GM19467 (cell line): ENCODE measurements around the gene CMTM8.

Source experiments
- ATAC-seq: cut with Tn5 transposase; IDR thresholded peaks from one replicate; pipeline ENCODE4 v1.9.1; 2021; ENCODE audit warnings: mild to moderate bottlenecking, moderate library complexity; ENCODE audit not compliant: unreplicated experiment

CMTM8 gene

DNA sequence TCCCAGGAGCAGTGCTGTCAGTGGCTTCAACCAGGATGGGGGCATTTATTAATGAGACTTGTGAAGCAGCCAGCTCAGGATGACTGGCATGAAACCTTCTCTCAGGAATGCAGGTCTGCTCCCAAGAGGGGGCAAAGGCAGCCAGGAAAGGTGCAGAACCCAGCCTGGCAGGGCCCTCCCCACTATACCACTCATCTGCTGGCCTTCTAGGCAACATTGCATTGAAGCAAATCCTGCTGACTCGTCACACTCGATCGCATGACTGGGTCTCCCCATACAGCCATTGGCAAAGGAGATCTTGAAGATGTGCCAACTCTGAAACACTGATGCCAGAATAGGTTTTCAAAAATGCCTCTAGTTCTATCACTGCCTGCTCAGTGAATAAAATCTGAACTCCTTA lies 87.4 kb downstream of the CMTM8 start:
- no peak for ATAC-seq

DNA sequence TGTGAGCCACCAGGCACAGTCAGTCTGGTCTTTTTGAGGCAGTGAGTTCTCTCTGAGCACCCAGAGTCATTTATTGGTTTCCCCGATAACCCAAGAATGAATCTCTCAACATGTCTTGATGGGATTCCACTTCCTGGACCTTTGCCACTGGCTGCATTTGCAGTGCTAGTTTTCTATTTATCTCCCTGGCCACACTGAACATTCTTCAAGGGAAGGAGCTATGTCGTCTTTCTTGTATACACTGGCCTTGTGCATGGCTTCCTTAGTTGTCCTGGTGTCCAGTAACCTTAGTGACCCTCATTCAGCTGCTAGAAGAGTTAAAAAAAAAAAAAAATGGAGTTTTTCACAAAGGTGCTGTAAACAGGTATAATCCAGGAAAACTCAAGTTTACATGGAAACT lies 88.3 kb downstream of the CMTM8 start:
- ATAC-seq, result no peak

GRCh38 chr3:32334675-32335074 lies 96.2 kb downstream of the CMTM8 start:
- no peak for ATAC-seq

DNA sequence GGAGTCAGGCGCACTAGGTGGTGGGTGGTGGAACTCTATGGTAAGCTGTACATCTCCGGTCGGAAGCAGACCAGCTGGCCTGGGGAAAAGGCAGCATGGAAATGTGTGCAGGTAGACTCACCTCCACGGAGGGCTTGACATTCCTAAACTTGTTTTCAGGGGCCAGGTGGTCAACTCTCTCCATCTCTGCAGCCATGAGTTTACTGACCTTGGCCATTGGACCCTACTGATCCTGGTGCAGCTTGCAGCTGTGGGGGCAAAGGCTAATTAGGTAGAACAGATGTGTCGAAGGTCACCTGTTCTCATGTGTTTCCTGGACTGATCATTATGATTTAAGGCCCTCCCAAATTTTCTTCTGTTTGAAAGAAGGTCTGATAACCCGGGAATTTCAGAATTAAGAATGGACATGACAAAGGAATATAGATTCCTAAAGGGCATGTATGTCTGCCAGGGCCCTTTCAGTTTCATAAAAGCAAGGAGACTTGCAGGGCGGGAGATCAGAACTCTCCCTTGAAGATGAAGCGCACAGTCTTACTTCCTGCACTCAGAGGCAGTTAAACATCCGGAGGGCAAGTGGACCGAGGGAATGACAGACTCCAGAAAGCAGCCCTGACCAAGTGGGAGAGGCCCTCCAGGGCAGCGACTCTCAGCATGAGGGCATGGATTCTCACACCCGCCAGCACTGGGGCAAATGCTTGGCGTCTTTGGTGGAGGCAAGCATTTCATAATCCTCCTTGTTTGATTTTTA lies 97.1 kb downstream of the CMTM8 start:
- ATAC-seq, result no peak

GRCh38 chr3:32336113-32336498 lies 97.6 kb downstream of the CMTM8 start:
- ATAC-seq, result no peak

GRCh38 chr3:32337505-32337904 lies 99.0 kb downstream of the CMTM8 start:
- ATAC-seq, result no peak

DNA sequence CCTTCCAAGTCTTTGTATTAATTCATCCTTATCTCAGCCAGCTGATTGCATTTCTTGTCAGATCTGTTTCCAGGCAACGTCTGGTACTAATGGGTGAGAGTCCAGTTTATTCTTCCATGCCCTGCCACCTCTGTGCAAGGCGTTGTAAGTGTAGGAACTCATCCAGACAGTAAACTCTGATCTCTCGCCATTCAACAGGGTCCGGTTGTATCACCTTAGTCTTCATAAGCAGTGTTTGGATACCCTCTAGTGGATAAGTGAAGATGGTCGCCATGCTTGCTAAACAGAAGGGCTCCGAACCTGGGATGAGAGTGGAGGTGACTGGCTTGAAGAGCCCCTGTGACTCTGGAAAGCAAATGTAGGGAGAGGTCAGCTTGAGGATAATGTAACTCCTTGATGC lies 101.6 kb downstream of the CMTM8 start:
- ATAC-seq, result peak; percentile 46

- no peak for ATAC-seq
These were observed 102.3 kb downstream of the CMTM8 start for GRCh38 chr3:32340611-32341365.

DNA sequence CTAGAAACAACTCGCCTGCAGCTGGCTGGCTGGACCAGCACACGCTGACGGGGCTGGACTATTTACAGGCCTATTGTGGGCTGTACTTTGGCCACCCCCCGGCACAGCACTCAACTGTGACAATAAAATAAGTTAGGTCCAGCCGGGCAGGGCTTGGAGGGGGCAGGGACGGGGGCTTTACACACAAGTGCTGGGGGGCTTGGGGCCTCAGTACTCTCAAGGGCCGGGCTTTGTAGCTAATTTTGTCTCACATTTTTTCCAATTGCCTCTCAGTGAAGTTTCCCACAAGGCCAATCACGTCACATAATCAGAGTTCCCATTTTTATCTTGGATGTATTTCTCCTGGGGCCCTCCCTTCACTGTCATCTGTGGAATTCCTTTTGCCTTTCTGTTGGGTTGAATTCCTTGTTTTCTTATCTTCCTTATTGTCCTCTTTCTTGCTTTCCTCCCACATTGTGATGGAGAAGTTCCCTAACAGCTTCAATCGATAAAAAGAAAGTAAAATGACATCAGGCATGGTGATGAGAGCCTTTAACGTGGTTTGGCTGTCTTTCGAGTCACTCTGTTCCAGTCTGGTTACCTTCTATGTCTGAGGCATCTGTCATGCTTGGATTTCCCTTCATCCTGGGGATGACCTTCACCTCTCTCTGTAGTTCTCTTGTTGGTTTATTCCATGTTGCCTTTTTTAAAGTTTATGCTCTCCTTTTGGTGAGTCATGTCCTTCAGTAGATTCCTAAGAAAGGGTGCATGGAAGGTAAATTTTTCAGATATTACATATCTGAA lies 109.1 kb downstream of the CMTM8 start:
- no peak for ATAC-seq

DNA sequence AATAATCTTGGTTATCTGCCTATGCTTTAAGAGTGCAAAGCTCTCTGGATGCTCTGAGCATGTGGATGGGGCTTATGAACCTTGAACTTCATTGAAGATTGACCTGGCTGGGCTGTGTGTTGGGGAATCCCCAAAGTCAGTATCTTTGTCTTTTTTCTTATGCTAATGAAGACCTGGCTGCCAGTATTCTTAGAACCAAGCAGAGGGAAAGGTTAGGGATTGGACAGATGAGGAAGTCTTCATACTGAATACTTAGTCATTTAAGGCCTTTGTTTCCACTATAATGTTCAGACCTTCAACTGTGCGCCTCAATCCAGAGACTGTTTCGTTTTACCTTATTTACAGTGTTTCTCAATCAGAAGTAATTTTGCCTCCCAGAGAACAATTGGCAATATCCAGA lies 110.7 kb downstream of the CMTM8 start:
- ATAC-seq, result no peak

DNA sequence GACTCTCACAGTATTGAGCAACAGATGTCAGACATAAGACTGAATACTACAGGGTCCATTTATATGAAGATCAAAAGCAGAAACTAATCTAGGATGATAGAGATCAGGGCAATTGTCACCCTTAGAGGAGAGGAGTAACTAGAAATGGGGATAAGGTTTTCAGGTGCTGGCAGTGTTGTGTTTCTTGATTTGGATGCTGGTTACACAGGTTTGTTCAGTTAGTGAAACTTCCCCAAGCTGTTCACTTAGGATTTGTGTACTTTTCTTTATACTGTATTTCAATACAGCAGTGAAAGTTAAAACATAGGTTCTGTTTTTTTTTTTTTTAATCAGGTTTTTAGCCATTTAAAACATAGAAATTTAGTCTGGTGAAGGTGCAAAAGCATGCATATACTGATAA lies 114.1 kb downstream of the CMTM8 start:
- no peak for ATAC-seq

GRCh38 chr3:32353351-32353750 lies 114.9 kb downstream of the CMTM8 start:
- ATAC-seq, result no peak

DNA sequence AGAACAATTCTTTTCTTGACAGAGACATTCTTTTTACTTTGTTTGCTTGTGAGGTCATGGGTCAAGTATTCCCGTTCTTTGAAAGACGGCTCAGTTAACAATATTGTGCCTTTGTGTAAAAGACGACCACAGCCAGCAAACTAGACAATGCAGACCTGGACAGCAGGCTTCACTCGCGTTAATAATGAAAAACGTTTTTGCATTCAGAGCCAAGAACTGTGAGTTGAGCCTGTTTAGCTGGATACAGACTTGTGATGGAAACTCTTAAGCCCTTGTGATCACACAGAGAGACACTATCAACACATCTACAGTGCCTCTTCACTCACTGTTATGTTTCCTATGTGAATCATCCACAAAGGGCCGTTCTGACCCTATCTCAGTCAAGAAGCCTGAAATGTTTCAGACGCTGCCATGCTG lies 115.9 kb downstream of the CMTM8 start:
- ATAC-seq, result no peak

DNA sequence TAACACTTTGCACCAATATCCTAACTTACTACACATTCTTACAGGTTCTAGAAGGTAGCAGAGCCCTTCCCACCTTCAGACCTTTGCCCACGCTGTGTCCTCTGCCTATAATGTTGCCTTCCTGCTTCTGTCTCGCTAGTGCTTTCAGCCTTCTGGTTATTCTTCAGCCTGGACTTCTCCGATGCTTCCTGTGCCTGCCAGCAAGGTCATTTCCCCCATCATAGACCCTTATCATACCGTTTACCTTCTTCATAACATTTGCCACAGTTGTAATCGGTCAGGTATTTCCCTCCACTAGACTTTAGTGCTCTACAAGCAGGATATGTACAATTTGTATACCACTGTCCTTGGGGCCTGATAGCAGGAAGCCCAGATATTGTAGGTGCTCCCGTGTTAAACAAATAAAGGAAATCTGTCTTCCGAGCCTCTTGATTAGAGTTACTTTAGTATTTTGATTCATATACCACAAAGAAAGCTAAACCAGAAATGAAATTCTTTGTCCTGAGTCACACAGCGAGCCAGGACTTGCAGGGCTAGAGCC lies 117.3 kb downstream of the CMTM8 start:
- ATAC-seq, result no peak

DNA sequence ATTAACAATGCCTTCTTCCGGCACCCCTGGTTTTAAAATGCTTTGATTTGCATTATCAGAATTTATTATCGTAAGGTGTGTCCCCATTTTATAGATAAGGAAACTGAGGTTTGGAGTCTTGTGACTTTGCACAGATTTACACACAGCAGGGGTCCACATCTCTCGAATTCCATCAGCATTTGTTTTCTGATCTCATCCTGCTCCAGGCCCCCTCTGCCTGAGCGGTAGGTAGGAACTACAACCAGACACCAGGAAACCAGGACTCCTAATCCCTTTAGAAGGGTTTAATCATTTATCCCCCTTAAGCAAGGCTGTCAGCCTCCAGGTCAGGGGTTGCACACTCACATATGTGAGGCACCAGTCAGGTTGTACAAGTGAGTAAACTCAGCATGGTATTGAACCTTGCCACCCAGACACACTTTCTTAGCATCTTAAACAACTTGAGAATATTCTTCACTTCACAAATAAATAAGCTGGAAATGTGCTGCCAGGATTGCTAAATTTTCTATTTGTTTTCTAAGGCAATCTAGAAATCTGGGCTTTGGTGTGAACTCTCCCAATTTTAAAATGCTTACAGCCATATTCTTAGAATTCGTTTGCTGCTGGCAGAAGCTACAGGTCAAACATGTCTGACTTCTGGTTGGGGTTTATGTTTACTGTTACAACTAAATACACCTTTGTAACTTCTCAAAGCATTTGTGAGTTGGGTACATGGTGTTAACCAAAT lies 121.4 kb downstream of the CMTM8 start:
- ATAC-seq, result no peak

GRCh38 chr3:32360493-32360827 lies 122.0 kb downstream of the CMTM8 start:
- no peak for ATAC-seq

- no peak for ATAC-seq
These were observed 128.3 kb downstream of the CMTM8 start for GRCh38 chr3:32366638-32367397.

GRCh38 chr3:32367442-32367841 lies 129.0 kb downstream of the CMTM8 start:
- ATAC-seq, result no peak

DNA sequence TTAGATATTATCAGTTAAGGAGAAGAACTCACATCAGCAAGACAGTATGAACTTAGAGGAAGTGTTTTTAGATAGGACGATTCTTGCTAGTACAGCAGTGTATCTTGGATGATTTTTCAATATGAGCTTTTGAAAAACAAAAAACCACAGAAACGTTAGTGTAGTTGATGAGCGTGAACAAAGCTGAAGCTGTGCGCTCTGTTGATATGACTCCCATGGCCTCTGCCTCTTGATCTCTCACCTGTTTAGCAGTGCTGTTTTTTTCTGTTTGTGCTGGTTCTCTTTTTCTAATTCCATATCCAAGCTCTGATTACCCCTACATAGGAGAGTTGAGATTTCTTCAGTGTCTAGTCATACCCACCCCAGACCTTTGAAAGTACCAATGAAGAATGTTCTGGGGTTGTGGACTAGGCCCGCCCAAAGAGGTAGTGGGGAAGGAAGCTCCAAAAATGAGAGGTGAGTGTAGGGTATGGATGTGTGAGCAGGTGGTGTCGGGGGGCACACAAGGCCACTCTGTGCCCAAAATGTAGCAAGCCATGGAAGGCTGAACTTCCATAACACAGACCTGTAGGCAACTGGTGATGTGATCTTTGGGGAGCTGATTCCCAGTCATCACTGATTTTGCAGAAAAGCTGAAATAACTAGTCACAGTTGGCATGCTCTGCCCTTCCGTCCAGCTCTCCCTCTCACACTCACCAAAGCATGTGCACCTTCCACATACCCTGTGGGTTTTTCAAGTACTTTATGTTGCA lies 133.2 kb downstream of the CMTM8 start:
- ATAC-seq, result no peak

DNA sequence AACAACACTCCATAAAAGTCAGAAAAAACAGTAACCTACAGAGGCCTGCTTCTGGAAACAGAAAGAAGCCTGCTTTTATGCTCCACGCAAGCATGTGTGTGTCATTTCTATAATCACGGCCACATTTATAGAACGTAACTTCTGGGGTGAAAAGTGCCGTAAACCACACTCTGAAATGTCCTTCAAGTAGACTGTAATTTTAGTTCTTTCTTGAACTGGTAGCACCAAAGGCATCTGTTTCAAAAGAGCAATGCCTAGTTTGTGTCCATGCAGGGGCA lies 133.7 kb downstream of the CMTM8 start:
- ATAC-seq, result no peak
